ENCODE results near the gene CGREF1.
"Not testable (repeated sequence)": the region's sequence is repeated elsewhere in the genome, so short reads cannot be mapped to it uniquely, and the experiment has no call there.

CGREF1 gene

DNA sequence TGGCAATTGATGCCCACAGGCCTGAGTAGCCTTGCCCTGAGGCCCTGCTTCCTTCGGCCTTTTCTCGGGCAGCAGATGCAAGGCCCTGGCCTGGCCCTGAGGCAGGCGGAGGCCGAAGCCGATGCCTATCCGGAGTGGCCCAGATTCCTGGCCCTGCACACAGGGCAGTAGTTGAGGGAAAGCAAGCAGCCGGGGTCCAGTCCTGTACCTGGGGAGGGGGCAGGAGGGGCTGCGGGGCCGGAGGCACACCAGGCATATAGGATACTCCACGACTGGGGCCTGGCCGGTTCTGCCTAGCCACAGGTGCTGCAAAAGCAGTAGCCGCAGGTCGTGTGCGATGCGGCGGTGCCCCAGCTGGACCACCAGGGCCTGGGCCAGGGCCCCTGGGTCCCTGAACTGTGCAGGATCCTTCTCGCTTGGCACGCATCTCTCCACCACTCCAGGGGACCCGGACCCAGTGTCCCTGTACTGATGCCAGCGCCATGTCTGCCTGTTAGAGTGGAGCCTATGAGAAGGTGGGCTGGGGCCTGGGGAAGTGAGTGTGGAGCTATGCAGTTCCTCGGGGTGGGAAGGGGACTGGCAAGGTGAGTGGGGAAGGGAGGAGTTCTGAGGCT is 18.5 kb upstream of the CGREF1 start:
- no peak for DNase-seq

- DNase-seq: no peak
Measured at GRCh38 chr2:27136751-27137150, 17.8 kb upstream of the CGREF1 start.

GRCh38 chr2:27135478-27135955 is 16.6 kb upstream of the CGREF1 start:
- DNase-seq: no peak

DNA sequence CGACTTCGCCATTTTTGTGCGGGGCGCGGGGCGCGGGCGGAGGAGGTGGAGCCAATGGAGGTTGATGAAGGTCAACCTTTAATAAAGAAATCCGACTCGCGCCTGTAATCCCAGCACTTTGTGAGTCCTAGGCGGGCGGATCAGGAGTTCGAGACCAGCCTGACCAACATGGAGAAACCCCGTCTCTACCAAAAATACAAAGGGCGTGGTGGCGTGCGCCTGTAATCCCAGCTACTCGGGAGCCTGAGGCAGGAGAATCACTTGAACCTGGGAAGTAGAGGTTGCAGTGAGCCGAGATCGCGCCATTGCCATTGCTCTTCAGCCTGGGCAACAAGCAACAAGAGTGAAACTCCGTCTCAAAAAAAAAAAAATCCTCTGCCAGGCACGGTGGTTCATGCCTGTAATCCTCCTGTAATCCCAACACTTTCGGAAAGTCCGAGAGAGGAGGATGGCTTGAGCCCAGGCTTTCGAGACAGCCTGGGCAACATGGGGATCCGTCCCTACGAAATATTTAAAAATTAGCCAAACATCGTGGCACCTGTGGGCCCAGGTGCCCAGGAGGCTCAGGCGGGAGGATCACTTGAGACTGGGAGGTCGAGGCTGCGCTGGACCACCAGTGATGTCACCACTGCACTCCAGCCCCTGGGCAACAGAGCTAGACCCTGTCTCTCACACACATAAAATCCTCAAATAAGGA is 16.0 kb upstream of the CGREF1 start:
- DNase-seq: no peak

DNA sequence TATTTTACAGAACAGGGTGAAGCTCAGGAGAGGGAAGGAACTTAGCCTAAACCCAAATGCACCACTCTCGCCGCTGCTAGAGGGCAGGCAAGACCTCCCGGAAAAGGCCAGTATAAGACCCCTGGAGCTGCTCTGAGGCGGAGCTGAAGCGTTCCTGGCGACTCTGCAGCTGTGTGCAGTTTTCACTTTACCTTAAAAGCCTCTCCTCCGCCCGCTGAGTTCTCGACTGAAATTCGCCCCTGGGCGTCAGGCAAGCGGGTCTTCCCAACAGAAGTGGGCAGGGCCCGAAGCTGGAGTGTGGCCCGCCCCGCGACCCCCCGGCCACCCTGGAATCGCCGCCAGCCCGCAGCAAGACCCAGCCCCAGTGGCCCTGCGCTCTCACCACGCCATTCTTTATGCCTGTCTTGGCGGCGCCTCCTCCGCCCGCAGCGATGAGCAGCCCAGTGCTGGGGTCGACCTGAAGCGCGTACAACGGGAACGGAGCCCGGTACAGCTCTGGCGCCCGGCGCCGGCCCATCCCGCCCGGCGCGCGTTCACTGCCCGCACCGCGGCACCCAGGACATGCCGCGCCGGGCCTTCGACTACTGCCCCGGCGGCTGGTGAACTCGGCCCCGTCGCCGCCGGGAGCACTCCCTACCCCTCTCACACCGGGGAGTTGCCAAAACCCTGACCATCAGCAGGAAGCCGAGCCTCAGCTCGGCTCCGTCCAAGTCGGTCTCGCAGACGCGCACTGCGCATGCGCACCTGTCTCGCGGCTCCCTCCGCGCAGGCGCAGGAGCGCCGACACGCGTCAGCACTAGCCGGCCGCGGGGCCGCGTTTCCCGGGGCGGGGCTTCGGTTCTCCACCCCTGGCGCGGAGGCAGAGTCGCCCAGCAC is 15.2 kb upstream of the CGREF1 start, which contains the start of gene PREB:
Gene PREB (minus strand): TSS at position 732 of the 876 bp plus-strand sequence. CDS start 215 bp downstream, at position 517.
- peak; percentile 91 for DNase-seq

DNA sequence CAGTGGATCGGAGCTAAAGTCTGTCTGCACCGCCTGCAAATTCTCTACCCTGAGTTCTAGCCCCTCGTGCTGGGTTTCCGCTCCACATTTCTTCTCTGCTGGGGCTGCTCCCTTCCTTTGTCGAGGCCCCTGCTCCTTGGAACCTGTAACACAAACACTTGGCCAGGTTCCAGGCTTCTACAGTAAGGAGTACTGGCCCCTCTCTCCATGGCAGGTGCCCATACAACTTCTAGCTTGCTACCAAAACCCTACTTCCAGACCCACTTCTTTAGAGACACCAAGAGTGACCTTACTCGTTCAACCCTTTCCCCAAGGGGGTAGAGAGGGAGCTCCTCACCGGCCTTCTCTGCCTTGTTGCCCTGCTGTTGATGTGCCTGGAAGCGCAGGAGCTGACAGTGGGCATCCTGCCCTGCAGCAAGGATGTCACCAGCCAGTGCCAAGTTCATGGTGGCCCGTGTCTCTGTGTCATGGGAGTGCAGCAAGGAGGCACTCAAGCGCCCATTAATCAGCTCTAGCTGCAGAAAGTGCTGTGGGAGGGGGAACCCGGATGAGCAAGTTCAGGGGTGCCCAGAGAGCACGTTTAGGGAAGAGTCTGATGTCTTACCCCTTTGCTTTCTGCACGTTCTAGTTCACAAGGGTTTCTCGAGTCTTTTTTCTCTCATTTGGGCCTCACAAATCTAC is 14.4 kb upstream of the CGREF1 start:
- peak in 1 of 2 experiments; percentile 55 for DNase-seq

GRCh38 chr2:27131429-27131828 is 12.5 kb upstream of the CGREF1 start:
- DNase-seq: no peak

GRCh38 chr2:27130396-27130795 is 11.5 kb upstream of the CGREF1 start:
- DNase-seq: no peak

DNA sequence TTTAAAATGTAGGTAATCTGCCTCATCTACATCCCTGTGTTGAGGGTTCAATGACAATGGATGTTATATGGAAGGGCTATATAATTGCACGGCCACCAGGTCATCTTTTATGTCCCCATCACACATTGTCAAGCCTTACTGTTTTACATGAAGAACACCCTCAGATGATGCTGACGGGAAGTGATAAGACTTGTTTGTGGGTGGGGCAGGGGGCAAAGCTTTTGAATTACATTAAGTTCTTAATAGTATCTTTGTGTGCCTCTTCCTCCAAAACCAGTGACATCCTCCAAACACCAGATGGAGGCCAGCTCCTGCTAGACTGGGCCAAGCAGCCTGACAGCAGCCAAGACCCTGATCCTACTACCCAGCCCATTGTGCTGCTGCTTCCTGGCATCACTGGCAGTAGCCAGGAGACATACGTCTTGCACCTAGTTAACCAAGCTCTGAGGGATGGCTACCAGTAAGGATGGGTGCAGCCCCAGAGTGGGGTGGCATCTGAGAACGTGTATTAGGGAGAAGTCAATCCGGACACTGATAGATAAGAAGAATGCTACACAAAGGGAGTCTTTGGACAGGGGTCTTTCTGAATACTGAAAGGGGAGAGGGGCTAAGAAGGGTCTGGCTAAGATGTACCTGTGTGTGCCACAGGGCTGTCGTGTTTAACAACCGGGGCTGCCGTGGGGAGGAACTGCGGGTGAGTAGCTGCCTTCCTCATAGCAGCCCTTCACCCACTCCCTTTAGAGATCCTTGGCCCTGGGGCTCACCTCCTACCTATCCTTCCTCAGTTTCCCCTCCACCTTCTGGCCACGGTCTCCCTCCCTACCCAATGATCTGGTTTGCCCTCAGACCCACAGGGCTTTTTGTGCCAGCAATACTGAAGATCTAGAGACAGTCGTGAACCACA is 10.0 kb upstream of the CGREF1 start:
- DNase-seq: no peak

DNA sequence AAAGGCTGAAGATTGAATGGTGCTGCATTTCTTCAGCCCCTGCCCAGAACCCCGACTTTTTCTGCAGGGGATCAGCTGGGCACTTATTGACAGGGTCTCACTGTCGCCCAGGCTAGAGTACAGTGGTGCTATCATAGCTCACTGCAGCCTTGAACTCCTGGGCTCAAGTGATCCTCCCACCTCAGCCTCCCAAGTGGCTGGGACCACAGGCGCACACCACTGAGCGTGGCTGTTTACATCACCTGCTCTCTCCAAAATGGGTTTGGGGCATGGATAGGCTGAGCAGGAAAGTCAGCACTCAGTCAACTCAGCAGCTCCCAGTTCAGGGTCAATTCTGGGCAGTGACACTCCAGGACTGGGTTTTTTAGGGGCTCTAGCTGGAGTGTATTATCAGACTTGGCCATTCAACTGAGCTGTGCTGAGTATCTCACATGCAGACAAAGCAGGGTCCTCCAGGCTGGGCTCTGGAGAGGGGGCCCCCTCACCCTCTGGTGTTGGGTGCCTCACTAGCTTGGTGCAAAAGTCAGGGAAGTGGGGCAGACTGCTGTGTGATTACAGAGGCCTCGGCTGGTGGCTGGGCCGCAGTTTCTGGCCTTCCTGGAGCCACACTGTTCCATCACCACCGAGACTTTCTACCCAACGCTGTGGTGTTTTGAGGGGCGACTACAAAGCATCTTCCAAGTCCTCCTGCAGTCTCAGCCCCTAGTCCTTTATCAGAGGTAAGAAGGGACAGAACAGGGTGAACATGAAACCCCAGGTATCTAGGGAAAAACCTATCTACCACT is 9.1 kb upstream of the CGREF1 start:
- DNase-seq: no peak

DNA sequence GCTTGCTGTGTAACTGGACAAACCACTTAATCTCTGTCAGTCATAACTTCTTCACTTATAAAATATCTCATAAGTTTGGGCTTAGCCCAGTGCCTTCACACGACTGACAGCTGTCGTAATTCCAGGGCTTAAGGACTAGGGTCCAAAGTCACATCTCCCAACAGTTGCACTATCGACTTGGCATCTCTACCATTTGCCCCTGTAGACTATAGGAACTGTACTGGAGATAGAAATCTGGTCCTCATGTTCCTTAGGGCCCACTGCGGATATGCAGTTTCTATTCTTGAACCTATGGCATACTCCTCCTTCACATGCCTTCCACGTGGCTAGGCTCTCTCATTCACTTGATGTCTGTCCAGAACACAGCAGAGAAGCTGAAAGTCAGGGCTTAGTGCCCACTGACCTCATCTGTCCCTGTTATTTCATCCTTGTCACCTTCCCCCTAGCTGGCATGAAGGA is 7.4 kb upstream of the CGREF1 start:
- DNase-seq: no peak

DNA sequence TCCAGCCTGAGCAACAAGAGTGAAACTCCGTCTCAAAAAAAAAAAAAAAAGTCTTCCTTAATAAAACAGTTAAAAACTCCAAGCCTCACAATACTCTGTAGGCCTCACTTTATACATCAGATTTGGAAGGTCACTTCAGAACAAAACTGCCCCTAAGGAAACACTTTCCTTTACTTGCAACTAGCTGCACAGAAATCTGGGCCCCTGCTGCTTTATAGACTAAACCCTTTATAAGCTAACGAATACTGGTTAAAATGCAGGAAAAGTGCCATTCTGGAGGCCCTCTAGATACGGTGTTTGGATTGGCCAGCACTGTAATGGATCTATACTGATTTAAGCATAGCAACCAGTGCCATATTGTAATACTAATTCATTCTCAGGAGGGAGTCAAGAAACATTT is 6.2 kb upstream of the CGREF1 start:
- no peak for DNase-seq

GRCh38 chr2:27123302-27124150 is 4.6 kb upstream of the CGREF1 start, which contains the start of gene ABHD1:
Gene ABHD1, plus strand, starts transcription at chr2:27123815. Its CDS starts 134 bp downstream, at chr2:27123949.
- peak; percentile 64 to 72 for DNase-seq

DNA sequence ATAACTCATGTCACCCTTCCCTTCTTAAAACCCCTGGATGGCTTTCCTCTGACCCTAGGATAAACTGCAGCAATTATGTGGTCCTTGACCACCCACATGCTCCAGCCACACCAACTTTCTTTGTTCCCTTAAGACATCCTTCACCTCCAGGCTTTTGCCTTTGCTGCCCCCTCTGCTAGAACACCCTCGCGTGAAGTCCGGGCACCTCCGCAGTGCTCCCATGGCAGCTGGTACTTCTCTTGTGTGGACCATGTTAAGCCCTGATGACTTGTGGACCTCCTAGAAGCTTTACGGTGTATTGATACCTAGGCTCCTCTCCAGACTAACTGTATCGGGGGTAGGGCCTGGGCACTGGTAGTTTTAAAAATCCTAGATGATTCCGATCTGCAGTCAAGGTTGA is 3.9 kb upstream of the CGREF1 start:
- no peak for DNase-seq

GRCh38 chr2:27121906-27122305 is 3.0 kb upstream of the CGREF1 start:
- DNase-seq: peak in 1 of 2 experiments; percentile 9

DNA sequence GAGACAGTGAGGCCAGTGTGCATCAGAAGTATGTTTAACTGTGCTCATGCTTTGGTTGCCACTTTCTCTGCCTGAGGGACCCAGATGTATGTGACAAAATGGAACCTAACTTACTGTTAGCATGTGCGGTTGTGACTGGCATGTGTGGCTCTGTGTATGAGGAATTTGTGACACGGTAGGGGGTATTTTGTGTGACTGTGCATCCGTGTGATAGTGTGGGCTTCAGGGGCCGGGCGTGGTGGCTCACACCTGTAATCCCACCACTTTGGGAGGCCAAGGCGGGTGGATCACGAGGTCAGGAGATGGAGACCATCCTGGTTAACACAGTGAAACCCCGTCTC is 372 bp upstream of the CGREF1 start:
- DNase-seq: not testable (repeated sequence)

DNA sequence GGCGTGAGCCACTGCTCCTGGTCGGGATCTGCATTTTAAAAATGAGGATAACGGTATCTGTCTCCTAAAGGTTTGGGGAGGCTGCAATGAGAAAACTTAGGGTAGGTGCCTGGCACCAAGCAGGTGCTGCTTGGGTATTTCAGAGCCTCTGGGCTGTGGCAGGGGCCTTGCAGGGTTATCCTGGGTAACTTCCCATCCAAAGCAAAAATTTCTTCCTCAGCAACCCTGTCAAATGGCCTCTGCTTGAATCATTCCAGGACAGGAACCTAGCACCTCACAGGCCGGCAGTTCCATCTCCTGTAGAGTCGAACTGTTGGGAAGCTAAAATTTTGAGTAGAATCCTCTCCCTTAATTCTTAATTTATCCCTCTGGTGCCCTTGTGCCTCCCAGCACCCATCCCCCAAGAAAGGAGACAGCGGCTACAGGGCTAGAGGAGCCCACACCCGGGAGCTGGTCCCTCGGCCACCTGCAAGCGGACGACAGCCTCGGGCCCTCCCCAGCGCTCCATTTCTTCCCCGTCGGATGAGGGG is 868 bp downstream of the CGREF1 start:
- DNase-seq: no peak

- DNase-seq: no peak
Measured at GRCh38 chr2:27115519-27115918, 3.4 kb downstream of the CGREF1 start.

DNA sequence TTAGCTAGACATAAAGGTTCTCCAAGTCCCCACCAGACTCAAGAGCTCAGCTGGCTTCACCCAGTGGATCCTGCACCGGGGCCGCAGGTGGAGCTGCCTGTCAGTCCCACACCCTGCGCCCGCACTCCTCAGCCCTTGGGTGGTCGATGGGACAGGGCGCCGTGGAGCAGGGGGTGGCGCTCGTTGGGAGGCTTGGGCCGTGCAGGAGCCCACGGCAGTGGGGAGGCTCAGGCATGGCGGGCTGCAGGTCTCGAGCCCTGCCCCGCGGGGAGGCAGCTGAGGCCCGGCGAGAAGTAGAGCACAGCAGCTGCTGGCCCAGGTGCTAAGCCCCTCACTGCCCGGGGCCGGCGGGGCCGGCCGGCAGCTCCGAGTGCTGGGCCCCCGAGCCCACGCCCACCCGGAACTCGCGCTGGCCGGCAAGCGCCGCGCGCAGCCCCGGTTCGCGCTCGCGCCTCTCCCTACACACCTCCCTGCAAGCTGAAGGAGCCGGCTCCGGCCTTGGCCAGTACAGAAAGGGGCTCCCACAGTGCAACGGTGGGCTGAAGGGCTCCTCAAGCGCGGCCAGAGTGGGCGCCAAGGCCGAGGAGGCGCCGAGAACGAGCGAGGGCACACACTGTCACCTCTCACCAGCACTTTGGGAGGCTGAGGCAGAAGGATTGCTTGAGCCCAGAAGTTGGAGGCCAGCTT is 7.4 kb downstream of the CGREF1 start:
- not testable (repeated sequence) for DNase-seq

Measured in AML-193 (cell line).